Neural progenitor cell (in vitro differentiated cells): ENCODE results near the gene LRGUK. TPM values are rescaled to one million over a fixed set of nuclear protein-coding genes. Genes with fewer than 3 reads are reported as not detected.

Experiments used
- DNase-seq: peaks from one replicate; pipeline ENCODE4 v3.0.0-alpha.2; 2016; ENCODE audit warnings: low spot score
- H2AFZ ChIP-seq: fragments of 200-600 bp; sonication (generic); replicated peaks from 2 replicates; pipeline ENCODE4 v1.6.1; 2016; ENCODE audit warnings: antibody characterized with exemption
- H3F3A ChIP-seq: fragments of 200-600 bp; sonication (generic); 2 replicates; pipeline ENCODE4 v1.6.1; 2016; ENCODE audit warnings: antibody characterized with exemption, low read depth
- H3K27ac ChIP-seq: fragments of 200-600 bp; sonication (generic); 2 replicates; pipeline ENCODE4 v1.5.1; 2016; ENCODE audit warnings: mild to moderate bottlenecking
- H3K27me3 ChIP-seq: fragments of 200-600 bp; sonication (generic); 2 replicates; pipeline ENCODE4 v1.6.1; 2016; ENCODE audit warnings: mild to moderate bottlenecking, moderate library complexity
- H3K36me3 ChIP-seq: fragments of 200-600 bp; sonication (generic); 2 replicates; pipeline ENCODE4 v1.5.1; 2016
- H3K4me1 ChIP-seq: fragments of 200-600 bp; sonication (generic); 2 replicates; pipeline ENCODE4 v1.6.1; 2016; ENCODE audit warnings: mixed run types
- H3K4me2 ChIP-seq: fragments of 200-600 bp; sonication (generic); 2 replicates; pipeline ENCODE4 v1.6.1; 2016
- H3K4me3 ChIP-seq: fragments of 200-600 bp; sonication (generic); 2 replicates; pipeline ENCODE4 v1.5.1; 2016
- H3K79me2 ChIP-seq: fragments of 200-600 bp; sonication (generic); 2 replicates; pipeline ENCODE4 v1.6.1; 2016; ENCODE audit warnings: low read depth
- H3K9ac ChIP-seq: fragments of 200-600 bp; sonication (generic); 2 replicates; pipeline ENCODE4 v1.6.1; 2016
- H3K9me3 ChIP-seq: fragments of 200-600 bp; sonication (generic); 2 replicates; pipeline ENCODE4 v1.5.1; 2016; ENCODE audit warnings: low read depth
- H4K20me1 ChIP-seq: fragments of 200-600 bp; sonication (generic); 2 replicates; pipeline ENCODE4 v1.6.1; 2016; ENCODE audit warnings: low read depth
- H3K27ac Mint-ChIP-seq: 3 replicates; pipeline ENCODE4 v1.8.0; 2021; ENCODE audit warnings: mixed read lengths
- H3K27me3 Mint-ChIP-seq: 2 replicates; pipeline ENCODE4 v1.8.0; 2022; ENCODE audit warnings: low read depth, mild to moderate bottlenecking, inconsistent platforms, moderate library complexity, mixed read lengths; ENCODE audit not compliant: insufficient read depth
- H3K36me3 Mint-ChIP-seq: 3 replicates; pipeline ENCODE4 v1.8.0; 2021; ENCODE audit warnings: mixed read lengths
- H3K4me1 Mint-ChIP-seq: 3 replicates; pipeline ENCODE4 v1.8.0; 2021; ENCODE audit warnings: mixed read lengths
- H3K4me3 Mint-ChIP-seq: 3 replicates; pipeline ENCODE4 v1.8.0; 2021; ENCODE audit warnings: mild to moderate bottlenecking, moderate library complexity, mixed read lengths
- H3K9me3 Mint-ChIP-seq: 3 replicates; pipeline ENCODE4 v1.8.0; 2020; ENCODE audit warnings: mixed read lengths
- CTCF ChIP-seq: fragments of 200-600 bp; sonication (generic); IDR thresholded peaks from 2 replicates; pipeline ENCODE4 v1.5.1; 2017; ENCODE audit warnings: antibody characterized with exemption, mild to moderate bottlenecking
- EZH2 ChIP-seq: fragments of 200-600 bp; sonication (generic); IDR thresholded peaks from 2 replicates; pipeline ENCODE4 v1.6.1; 2017; ENCODE audit warnings: antibody characterized with exemption, mild to moderate bottlenecking, moderate library complexity
- EZH2phosphoT487 ChIP-seq: fragments of 200-600 bp; sonication (generic); IDR thresholded peaks from 2 replicates; pipeline ENCODE4 v1.6.1; 2017; ENCODE audit warnings: antibody characterized with exemption
- total RNA-seq: library from RNA; depleted of rRNA; stranded (reverse); fragments of >200 nt; gene quantifications from 2 replicates; pipeline ENCODE4 v1.2.3, GENCODE V29; 2015; ENCODE audit warnings: low replicate concordance

LRGUK gene
- total RNA-seq, 1 donor from 2014 or later = 1.1 TPM

GRCh38 chr7:134154581-134155130 is 27.5 kb downstream of the LRGUK start:
- no peaks in the 10 kb centered on the region for H3K9me3 Mint-ChIP-seq
- Histone ChIP-seq H3K9ac (no peak overlapping the region), H2AFZ (no peak overlapping the region), H3F3A (no peaks in the 10 kb centered on the region), H3K4me2 (no peak overlapping the region), H3K36me3 (no peaks in the 10 kb centered on the region), H3K27me3 (no peaks in the 10 kb centered on the region), H4K20me1 (no peaks in the 10 kb centered on the region), H3K9me3 (no peaks in the 10 kb centered on the region), H3K79me2 (no peaks in the 10 kb centered on the region), H3K27ac (no peak overlapping the region), H3K4me3 (no peak overlapping the region), H3K4me1 (no peaks in the 10 kb centered on the region)
- H3K27ac Mint-ChIP-seq = no peak overlapping the region
- H3K4me1 Mint-ChIP-seq = no peaks in the 10 kb centered on the region
- H3K36me3 Mint-ChIP-seq = no peaks in the 10 kb centered on the region
- H3K4me3 Mint-ChIP-seq = no peak overlapping the region
- TF ChIP-seq CTCF = no peak
- TF ChIP-seq EZH2 = no peak
- TF ChIP-seq EZH2phosphoT487 = no peak
- DNase-seq = no peak
- H3K27me3 Mint-ChIP-seq = peaks cover 2% of the 10 kb centered on the region

- peaks cover 2% of the 10 kb centered on the region for H3K27me3 Mint-ChIP-seq
Measured at GRCh38 chr7:134155206-134155605, 28.1 kb downstream of the LRGUK start.

GRCh38 chr7:134155871-134156270 is 28.7 kb downstream of the LRGUK start:
- Histone ChIP-seq H3K36me3 (no peaks in the 10 kb centered on the region), H3K79me2 (no peaks in the 10 kb centered on the region), H3K27ac (no peak overlapping the region), H3K9ac (no peak overlapping the region), H3K27me3 (no peaks in the 10 kb centered on the region), H2AFZ (no peak overlapping the region), H3K4me3 (no peak overlapping the region), H4K20me1 (no peaks in the 10 kb centered on the region), H3K4me1 (no peaks in the 10 kb centered on the region), H3K9me3 (no peaks in the 10 kb centered on the region), H3F3A (no peaks in the 10 kb centered on the region), H3K4me2 (no peak overlapping the region)
- no peaks in the 10 kb centered on the region for H3K4me1 Mint-ChIP-seq
- H3K9me3 Mint-ChIP-seq = no peaks in the 10 kb centered on the region
- TF ChIP-seq EZH2 (no peak), CTCF (no peak), EZH2phosphoT487 (no peak)
- H3K36me3 Mint-ChIP-seq = no peaks in the 10 kb centered on the region
- H3K27me3 Mint-ChIP-seq = peaks cover 2% of the 10 kb centered on the region
- DNase-seq = no peak
- H3K4me3 Mint-ChIP-seq = no peak overlapping the region
- no peak overlapping the region for H3K27ac Mint-ChIP-seq

More at GRCh38 chr7:134155206-134155605, 28.1 kb downstream of the LRGUK start:
- Histone ChIP-seq H3K27me3 (no peaks in the 10 kb centered on the region), H3K4me2 (no peak overlapping the region), H3K27ac (no peak overlapping the region), H4K20me1 (no peaks in the 10 kb centered on the region), H3K4me3 (no peak overlapping the region), H3K9ac (no peak overlapping the region), H3F3A (no peaks in the 10 kb centered on the region), H3K36me3 (no peaks in the 10 kb centered on the region), H3K9me3 (no peaks in the 10 kb centered on the region), H2AFZ (no peak overlapping the region), H3K4me1 (no peaks in the 10 kb centered on the region), H3K79me2 (no peaks in the 10 kb centered on the region)
- H3K36me3 Mint-ChIP-seq = no peaks in the 10 kb centered on the region
- TF ChIP-seq EZH2 = no peak
- no peak for TF ChIP-seq CTCF
- no peak for TF ChIP-seq EZH2phosphoT487
- no peaks in the 10 kb centered on the region for H3K4me1 Mint-ChIP-seq
- H3K27ac Mint-ChIP-seq = no peak overlapping the region
- H3K9me3 Mint-ChIP-seq = no peaks in the 10 kb centered on the region
- DNase-seq = no peak
- H3K4me3 Mint-ChIP-seq = no peak overlapping the region
